ENCODE data around the gene M6PR.
"Not testable (repeated sequence)": the region's sequence is repeated elsewhere in the genome, so short reads cannot be mapped to it uniquely, and the experiment has no call there.

M6PR gene

GRCh38 chr12:8912914-8913313 is 36.5 kb downstream of the M6PR start:
- no peak for DNase-seq (ENCODE audit: low read depth in 3 of 3)

- no peak for DNase-seq (ENCODE audit: low read depth in 3 of 3)
Measured at GRCh38 chr12:8911606-8912268, 37.7 kb downstream of the M6PR start.

- no peak for DNase-seq (ENCODE audit: low read depth in 3 of 3)
Measured at GRCh38 chr12:8909752-8910151, 39.7 kb downstream of the M6PR start.

GRCh38 chr12:8907513-8907912 is 41.9 kb downstream of the M6PR start:
- DNase-seq (ENCODE audit: low read depth in 3 of 3) = no peak

GRCh38 chr12:8906266-8907180 is 42.9 kb downstream of the M6PR start:
- DNase-seq (ENCODE audit: low read depth in 3 of 3) = no peak

DNA sequence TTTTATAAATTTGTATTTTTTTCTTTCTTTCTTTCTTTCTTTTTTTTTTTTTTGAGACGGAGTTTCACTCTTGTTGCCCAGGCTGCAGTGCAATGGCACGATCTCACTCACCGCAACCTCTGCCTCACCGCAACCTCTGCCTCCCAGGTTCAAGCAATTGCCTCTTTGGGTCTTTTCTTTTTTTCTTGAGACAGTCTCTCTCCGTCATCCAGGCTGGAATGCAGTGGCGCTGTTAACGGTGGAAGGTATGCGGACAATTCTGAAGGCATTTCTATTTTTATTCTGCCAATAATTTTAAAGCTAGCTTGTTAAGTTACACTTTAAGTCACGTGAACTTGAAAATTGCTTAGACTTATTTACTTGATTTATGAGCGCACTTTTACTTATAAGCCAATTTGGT is 43.9 kb downstream of the M6PR start:
- no peak for DNase-seq (ENCODE audit: low read depth in 3 of 3)

- DNase-seq (ENCODE audit: low read depth in 3 of 3) = no peak
Measured at GRCh38 chr12:8904665-8905064, 44.8 kb downstream of the M6PR start.

GRCh38 chr12:8903646-8904045 is 45.8 kb downstream of the M6PR start:
- DNase-seq (ENCODE audit: low read depth in 3 of 3) = no peak

GRCh38 chr12:8902703-8903102 is 46.7 kb downstream of the M6PR start:
- not testable (repeated sequence) for DNase-seq (ENCODE audit: low read depth in 3 of 3)

DNA sequence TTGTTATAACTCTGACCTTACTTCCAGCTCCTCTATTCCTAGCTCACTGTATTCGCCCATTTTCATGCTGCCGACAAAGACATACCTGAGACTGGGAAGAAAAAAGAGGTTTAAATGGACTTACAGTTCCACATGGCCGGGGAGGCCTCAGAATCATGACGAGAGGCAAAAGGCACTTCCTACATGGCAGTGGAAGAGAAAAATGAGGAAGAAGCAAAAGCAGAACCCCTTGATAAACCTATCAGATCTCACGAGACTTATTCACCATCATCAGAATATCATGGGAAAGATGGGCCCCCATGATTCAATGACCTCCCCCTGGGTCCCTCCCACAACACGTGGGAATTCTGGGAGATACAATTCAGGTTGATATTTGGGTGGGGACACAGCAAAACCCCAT is 49.6 kb downstream of the M6PR start:
- no peak for DNase-seq (ENCODE audit: low read depth in 3 of 3)

GRCh38 chr12:8897081-8897480 is 52.4 kb downstream of the M6PR start:
- DNase-seq (ENCODE audit: low read depth in 3 of 3) = no peak

- DNase-seq (ENCODE audit: low read depth in 3 of 3) = no peak
Measured at GRCh38 chr12:8894986-8895385, 54.5 kb downstream of the M6PR start.

DNA sequence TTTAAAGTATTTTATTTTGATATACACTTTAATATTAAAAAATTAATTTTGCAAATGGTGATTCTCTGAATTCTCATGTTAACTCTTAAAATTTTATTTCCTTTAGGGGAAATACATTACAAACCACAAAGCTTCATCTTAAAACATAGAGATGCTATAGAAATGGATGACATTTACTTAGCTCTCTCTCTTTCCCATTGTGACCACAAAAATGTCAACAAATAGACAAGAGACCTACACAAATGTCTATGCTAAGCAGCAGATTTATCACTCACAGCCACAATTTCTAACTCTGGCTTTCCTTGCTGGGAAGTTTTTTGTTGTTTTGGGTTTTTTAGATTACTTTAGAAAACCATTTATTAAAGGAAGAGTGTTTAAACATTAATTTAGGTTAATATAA is 55.1 kb downstream of the M6PR start:
- DNase-seq (ENCODE audit: low read depth in 3 of 3) = no peak

- no peak for DNase-seq (ENCODE audit: low read depth in 3 of 3)
Measured at GRCh38 chr12:8891976-8892375, 57.5 kb downstream of the M6PR start.
